Ascending aorta (tissue), 2 donors: ENCODE measurements around the gene DUS2. TPM values are rescaled to one million over a fixed set of nuclear protein-coding genes. Genes with fewer than 3 reads are reported as not detected.
A peak's percentile ranks its signal among the peaks of the same experiment; 100 is the strongest.
"Not testable (repeated sequence)": the region's sequence is repeated elsewhere in the genome, so short reads cannot be mapped to it uniquely, and the experiment has no call there.

ENCODE experiments used
- DNase-seq, 2 donors: peaks; one replicate each; pipeline ENCODE4 v3.0.0-alpha.2; 2019; ENCODE audit warnings: low spot score in 2 of 2
- H3K27ac ChIP-seq, 2 donors: fragments of 200-600 bp; sonication (generic); one replicate each; pipeline ENCODE4 v1.5.1; 2016 to 2017; ENCODE audit warnings: mild to moderate bottlenecking in 1 of 2
- H3K27me3 ChIP-seq: fragments of 200-600 bp; sonication (generic); one replicate; pipeline ENCODE4 v1.5.1; 2017
- H3K36me3 ChIP-seq, 2 donors: fragments of 200-600 bp; sonication (generic); one replicate each; pipeline ENCODE4 v1.5.1; 2016
- H3K4me1 ChIP-seq, 2 donors: fragments of 200-600 bp; sonication (generic); one replicate each; pipeline ENCODE4 v1.5.1; 2016 to 2017; ENCODE audit warnings: mild to moderate bottlenecking in 1 of 2
- H3K4me3 ChIP-seq, 2 donors: fragments of 200-600 bp; sonication (generic); one replicate each; pipeline ENCODE4 v1.5.1; 2016 to 2017; ENCODE audit warnings: mild to moderate bottlenecking in 1 of 2
- H3K9me3 ChIP-seq, 2 donors: fragments of 200-600 bp; sonication (generic); one replicate each; pipeline ENCODE4 v1.5.1; 2016
- CTCF ChIP-seq, 3 experiments: fragments of 200-600 bp in 2 of 3; fragments of 450-650 bp in 1 of 3; sonication (generic) in 2 of 3; IDR thresholded peaks; one replicate each; pipeline ENCODE4 v1.5.1; 2016 to 2019; ENCODE audit warnings: antibody characterized with exemption in 3 of 3, mild to moderate bottlenecking in 1 of 3, moderate library complexity in 1 of 3
- intact Hi-C: fragments of 100-400 bp; cut with DNase I; formaldehyde crosslinking; loops from one replicate; pipeline ENCODE4 v1.15.1; 2023
- total RNA-seq: library from RNA; depleted of rRNA; stranded (reverse); fragments of >200 nt; gene quantifications from one replicate; pipeline ENCODE4 v1.1.0, GENCODE V29; 2016

The DUS2 gene
- total RNA-seq, 1 donor from 2014 or later = 7.6 TPM

- peaks cover 11 to 41% of the 10 kb centered on the region in 2 donors for H3K4me1 ChIP-seq
- TF ChIP-seq CTCF (IDR thresholded peaks at IDR 0.05) = no peak
- no peaks in the 10 kb centered on the region for H3K9me3 ChIP-seq
- H3K27ac ChIP-seq = no peak overlapping the region
- H3K4me3 ChIP-seq = no peak overlapping the region
- DNase-seq = no peak
- intact Hi-C loops = loop anchor here (10.0 kb wide), 1 partner anchor 236 kb away; no protein-coding TSS in a partner anchor
- no peaks in the 10 kb centered on the region for H3K27me3 ChIP-seq
- no peaks in the 10 kb centered on the region for H3K36me3 ChIP-seq
These were observed 66.0 kb downstream of the DUS2 start for GRCh38 chr16:68089067-68089466.

- Histone ChIP-seq H3K27me3 (no peaks in the 10 kb centered on the region), H3K36me3 (no peaks in the 10 kb centered on the region), H3K27ac (no peak overlapping the region), H3K9me3 (no peaks in the 10 kb centered on the region), H3K4me1 (peaks cover 10 to 45% of the 10 kb centered on the region in 2 donors), H3K4me3 (no peak overlapping the region)
- intact Hi-C loops = no loop called here
- no peak for TF ChIP-seq CTCF (IDR thresholded peaks at IDR 0.05)
- DNase-seq = no peak
These were observed 67.0 kb downstream of the DUS2 start for GRCh38 chr16:68090130-68090529.

- Histone ChIP-seq H3K27me3 (no peaks in the 10 kb centered on the region), H3K4me3 (no peak overlapping the region), H3K36me3 (no peaks in the 10 kb centered on the region), H3K27ac (no peak overlapping the region), H3K4me1 (peaks cover 10 to 46% of the 10 kb centered on the region in 2 donors), H3K9me3 (no peaks in the 10 kb centered on the region)
- no peak for DNase-seq
- no peak for TF ChIP-seq CTCF (IDR thresholded peaks at IDR 0.05)
- intact Hi-C loops = no loop called here
These were observed 67.4 kb downstream of the DUS2 start for GRCh38 chr16:68090533-68090932.

GRCh38 chr16:68091380-68092261, 68.5 kb downstream of the DUS2 start:
- no peak for TF ChIP-seq CTCF (IDR thresholded peaks at IDR 0.05)
- Histone ChIP-seq H3K27me3 (no peaks in the 10 kb centered on the region), H3K9me3 (no peaks in the 10 kb centered on the region), H3K4me3 (no peak overlapping the region), H3K4me1 (peaks cover 10 to 47% of the 10 kb centered on the region in 2 donors), H3K27ac (peak overlapping the region in 1 of 2 donors; percentile 26), H3K36me3 (no peaks in the 10 kb centered on the region)
- intact Hi-C loops = no loop called here
- DNase-seq = no peak

GRCh38 chr16:68092275-68092674, 69.2 kb downstream of the DUS2 start:
- H3K9me3 ChIP-seq, H3K4me3 ChIP-seq, H3K27me3 ChIP-seq, DNase-seq, H3K36me3 ChIP-seq, intact Hi-C loops, H3K27ac ChIP-seq: not testable (repeated sequence)
- peaks cover 10 to 47% of the 10 kb centered on the region in 2 donors for H3K4me1 ChIP-seq

- peak in 2 of 3 experiments; percentile 25 to 49 for TF ChIP-seq CTCF (IDR thresholded peaks at IDR 0.05)
- no peak overlapping the region for H3K27ac ChIP-seq
- H3K27me3 ChIP-seq = no peaks in the 10 kb centered on the region
- H3K36me3 ChIP-seq = no peaks in the 10 kb centered on the region
- no peak overlapping the region for H3K4me3 ChIP-seq
- intact Hi-C loops = no loop called here
- no peak for DNase-seq
- H3K9me3 ChIP-seq = no peaks in the 10 kb centered on the region
- H3K4me1 ChIP-seq = peaks cover 3 to 41% of the 10 kb centered on the region in 2 donors
These were observed 70.9 kb downstream of the DUS2 start for GRCh38 chr16:68093816-68094613.
